OCI-LY7 (cell line): Measurements from ENCODE around the gene PTHLH. TPM values are rescaled to one million over a fixed set of nuclear protein-coding genes. Genes with fewer than 3 reads are reported as not detected.

Experiments used
- BruUV-seq: library from RNA; stranded (reverse); fragments of 400-500 nt; replicated peaks from 2 replicates; lab custom pipeline; 2021; lab: Mats Ljungman, UMichigan
- CTCF ChIA-PET: fragments of 300-600 bp; sonication (Branson Sonifier 250); formaldehyde crosslinking; loops from one replicate; lab custom pipeline; 2022; ENCODE audit warnings: antibody characterized with exemption; ENCODE audit not compliant: unreplicated experiment; lab: Charles Lee
- POLR2A ChIA-PET: fragments of 300-600 bp; sonication (Branson Sonifier 250); formaldehyde crosslinking; loops from one replicate; lab custom pipeline; 2022; ENCODE audit warnings: antibody characterized with exemption; lab: Charles Lee
- DNase-seq: peaks from one replicate; pipeline ENCODE4 v3.0.0-alpha.2; 2015; ENCODE audit warnings: low spot score
- H2AFZ ChIP-seq: fragments of 200-600 bp; sonication (generic), shearing (Covaris generic); 2 replicates; pipeline ENCODE4 v1.6.1; 2014; ENCODE audit warnings: mild to moderate bottlenecking, antibody characterized with exemption, low read length, moderate library complexity
- H3K27ac ChIP-seq: fragments of 200-600 bp; sonication (generic); 2 replicates; pipeline ENCODE4 v1.5.1; 2014; ENCODE audit warnings: mixed run types, low read depth, mild to moderate bottlenecking, moderate library complexity, low read length, inconsistent platforms; ENCODE audit not compliant: poor library complexity, severe bottlenecking
- H3K36me3 ChIP-seq: fragments of 200-600 bp; sonication (generic); 2 replicates; pipeline ENCODE4 v1.6.1; 2014; ENCODE audit warnings: mild to moderate bottlenecking, antibody characterized with exemption, low read length, moderate library complexity, mixed read lengths; ENCODE audit not compliant: insufficient read depth
- H3K4me1 ChIP-seq: fragments of 200-600 bp; sonication (generic); 2 replicates; pipeline ENCODE4 v1.5.1; 2014; ENCODE audit warnings: mild to moderate bottlenecking, low read length; ENCODE audit not compliant: insufficient read depth, poor library complexity, severe bottlenecking
- H3K4me2 ChIP-seq: fragments of 200-600 bp; sonication (generic); 2 replicates; pipeline ENCODE4 v1.6.1; 2014; ENCODE audit warnings: mild to moderate bottlenecking, low read length
- H3K4me3 ChIP-seq: fragments of 200-600 bp; sonication (generic); 2 replicates; pipeline ENCODE4 v1.5.1; 2014; ENCODE audit warnings: mild to moderate bottlenecking, low read depth, low read length; ENCODE audit not compliant: poor library complexity, severe bottlenecking
- H3K79me2 ChIP-seq: fragments of 200-600 bp; sonication (generic); 2 replicates; pipeline ENCODE4 v1.6.1; 2016; ENCODE audit warnings: low read depth, mild to moderate bottlenecking, low read length, moderate library complexity, mixed read lengths; ENCODE audit not compliant: insufficient read depth
- H3K9me2 ChIP-seq: fragments of 200-600 bp; sonication (generic); 2 replicates; pipeline ENCODE4 v1.6.1; 2016; ENCODE audit warnings: mild to moderate bottlenecking, low read length, mixed read lengths; ENCODE audit not compliant: insufficient read depth
- H3K9me3 ChIP-seq: fragments of 200-600 bp; sonication (generic); 2 replicates; pipeline ENCODE4 v1.6.1; 2014; ENCODE audit warnings: mild to moderate bottlenecking, mixed run types, low read length, mixed read lengths
- H4K20me1 ChIP-seq: fragments of 200-600 bp; sonication (generic); 2 replicates; pipeline ENCODE4 v1.6.1; 2014; ENCODE audit warnings: mild to moderate bottlenecking, antibody characterized with exemption, low read length, moderate library complexity, mixed read lengths; ENCODE audit not compliant: insufficient read depth
- EZH2phosphoT487 ChIP-seq: fragments of 200-600 bp; sonication (generic); IDR thresholded peaks from 2 replicates; pipeline ENCODE4 v1.6.1; 2018; ENCODE audit warnings: low read depth, borderline replicate concordance, mild to moderate bottlenecking, mixed run types, antibody characterized with exemption, low read length, moderate library complexity, mixed read lengths
- intact Hi-C: fragments of 100-400 bp; cut with micrococcal nuclease; formaldehyde crosslinking; loops from one replicate; pipeline ENCODE4 v1.10.0; 2022; ENCODE audit not compliant: unreplicated experiment
- total RNA-seq, 2 experiments: library from RNA; depleted of rRNA in 1 of 2; stranded (reverse); fragments of >200 nt in 1 of 2; shearing (Covaris generic) in 1 of 2; gene quantifications; 2 replicates each; pipeline ENCODE4 v1.2.3, GENCODE V29; 2014 to 2022
- TF ChIP-seq, protein P1 (sequence below): fragments of 200-600 bp; sonication (generic); conservative IDR thresholded peaks from 2 replicates; pipeline ENCODE4 v1.5.1; 2014; ENCODE audit warnings: mild to moderate bottlenecking, antibody characterized with exemption, low read length, moderate library complexity, mixed read lengths

PTHLH gene
- total RNA-seq, 2 experiments from 2014 or later: not detected

DNA sequence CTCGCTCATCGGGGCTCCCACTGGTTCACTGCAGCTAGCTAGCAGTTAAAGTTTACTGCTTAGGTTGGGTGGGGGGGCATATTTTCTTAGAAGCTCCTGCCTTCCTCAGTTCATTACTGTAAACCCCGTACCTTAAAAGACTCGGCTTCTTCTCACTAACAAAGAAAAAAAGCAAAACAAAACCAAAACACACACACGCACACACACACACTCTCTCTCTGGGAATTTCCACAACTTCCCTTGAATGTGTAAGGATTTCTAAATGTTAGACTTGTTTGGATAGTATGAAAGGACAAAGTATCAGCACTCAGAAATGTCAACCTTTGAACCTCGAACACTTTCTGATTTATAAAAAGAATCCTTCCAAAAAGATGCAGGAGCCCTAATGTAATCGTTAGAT, 927 bp downstream of the PTHLH start:
- intact Hi-C loops: no loop called here
- DNase-seq: no peak
- Histone ChIP-seq H3K4me3 (no peak overlapping the region), H3K27ac (no peak overlapping the region), H3K9me2 (no peaks in the 10 kb centered on the region), H3K9me3 (no peaks in the 10 kb centered on the region), H4K20me1 (no peaks in the 10 kb centered on the region), H3K4me2 (no peak overlapping the region), H2AFZ (no peak overlapping the region), H3K79me2 (no peaks in the 10 kb centered on the region), H3K36me3 (no peaks in the 10 kb centered on the region), H3K4me1 (no peaks in the 10 kb centered on the region)
- TF ChIP-seq, protein P1, sequence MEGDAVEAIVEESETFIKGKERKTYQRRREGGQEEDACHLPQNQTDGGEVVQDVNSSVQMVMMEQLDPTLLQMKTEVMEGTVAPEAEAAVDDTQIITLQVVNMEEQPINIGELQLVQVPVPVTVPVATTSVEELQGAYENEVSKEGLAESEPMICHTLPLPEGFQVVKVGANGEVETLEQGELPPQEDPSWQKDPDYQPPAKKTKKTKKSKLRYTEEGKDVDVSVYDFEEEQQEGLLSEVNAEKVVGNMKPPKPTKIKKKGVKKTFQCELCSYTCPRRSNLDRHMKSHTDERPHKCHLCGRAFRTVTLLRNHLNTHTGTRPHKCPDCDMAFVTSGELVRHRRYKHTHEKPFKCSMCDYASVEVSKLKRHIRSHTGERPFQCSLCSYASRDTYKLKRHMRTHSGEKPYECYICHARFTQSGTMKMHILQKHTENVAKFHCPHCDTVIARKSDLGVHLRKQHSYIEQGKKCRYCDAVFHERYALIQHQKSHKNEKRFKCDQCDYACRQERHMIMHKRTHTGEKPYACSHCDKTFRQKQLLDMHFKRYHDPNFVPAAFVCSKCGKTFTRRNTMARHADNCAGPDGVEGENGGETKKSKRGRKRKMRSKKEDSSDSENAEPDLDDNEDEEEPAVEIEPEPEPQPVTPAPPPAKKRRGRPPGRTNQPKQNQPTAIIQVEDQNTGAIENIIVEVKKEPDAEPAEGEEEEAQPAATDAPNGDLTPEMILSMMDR: no peak
- no peak for TF ChIP-seq EZH2phosphoT487
- CTCF ChIA-PET: no interaction called here
- no TSS peak for BruUV-seq
- POLR2A ChIA-PET: no interaction called here

DNA sequence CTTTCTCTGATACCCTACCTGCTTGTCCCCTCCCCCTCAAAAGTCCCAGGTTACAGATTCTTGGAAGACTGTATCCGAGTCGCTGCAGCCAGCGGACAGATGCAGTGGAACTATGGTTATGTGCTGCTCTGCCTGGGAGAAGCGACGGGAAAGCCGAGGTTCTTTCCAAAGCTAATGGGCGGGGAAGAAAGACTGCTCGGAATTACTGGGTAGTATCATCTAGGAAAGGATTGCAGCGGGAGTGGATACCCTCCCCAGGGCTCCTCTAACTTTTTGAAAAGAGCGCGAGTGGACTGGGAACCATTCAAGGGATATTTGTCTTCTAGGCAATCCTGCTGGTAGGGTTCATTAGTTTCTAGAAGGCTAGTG, 1.4 kb downstream of the PTHLH start:
- no peak for TF ChIP-seq EZH2phosphoT487
- TF ChIP-seq, protein P1: no peak
- H2AFZ ChIP-seq: no peak overlapping the region
- intact Hi-C loops: no loop called here

GRCh38 chr12:27970401-27971120, 2.0 kb downstream of the PTHLH start:
- no peak for TF ChIP-seq EZH2phosphoT487
- TF ChIP-seq, protein P1: no peak
- no peak for DNase-seq
- BruUV-seq: no TSS peak
- Histone ChIP-seq H3K9me2 (no peaks in the 10 kb centered on the region), H3K4me3 (no peak overlapping the region), H3K36me3 (no peaks in the 10 kb centered on the region), H3K4me2 (no peak overlapping the region), H4K20me1 (no peaks in the 10 kb centered on the region), H3K9me3 (no peaks in the 10 kb centered on the region), H2AFZ (no peak overlapping the region), H3K79me2 (no peaks in the 10 kb centered on the region), H3K4me1 (no peaks in the 10 kb centered on the region), H3K27ac (no peak overlapping the region)
- CTCF ChIA-PET: no interaction called here
- POLR2A ChIA-PET: no interaction called here
- intact Hi-C loops: no loop called here

More for the DNA sequence above, 1.4 kb downstream of the PTHLH start:
- no peak overlapping the region for H3K4me2 ChIP-seq
- H3K79me2 ChIP-seq: no peaks in the 10 kb centered on the region
- ChIA-PET CTCF (no interaction called here), POLR2A (no interaction called here)
- no peaks in the 10 kb centered on the region for H4K20me1 ChIP-seq
- H3K4me1 ChIP-seq: no peaks in the 10 kb centered on the region
- no peak for DNase-seq
- BruUV-seq: no TSS peak
- H3K36me3 ChIP-seq: no peaks in the 10 kb centered on the region
- H3K9me3 ChIP-seq: no peaks in the 10 kb centered on the region
- H3K9me2 ChIP-seq: no peaks in the 10 kb centered on the region
- no peak overlapping the region for H3K27ac ChIP-seq
- H3K4me3 ChIP-seq: no peak overlapping the region
